GM23338 (cell line): ENCODE measurements around the gene ARPC2.

Experiments used
- CTCF ChIP-seq, 2 experiments: fragments of 200-600 bp in 1 of 2; sonication (generic) in 1 of 2; conservative IDR thresholded peaks; 2 replicates each; pipeline versions ENCODE4 v1.5.1 to v1.6.1; 2016 to 2017; ENCODE audit warnings: antibody characterized with exemption in 2 of 2, low read depth in 2 of 2, mild to moderate bottlenecking in 2 of 2, moderate library complexity in 1 of 2
- ETS1 ChIP-seq: IDR thresholded peaks from 2 replicates; pipeline ENCODE4 v1.6.1; 2016; ENCODE audit warnings: antibody characterized with exemption
- EZH2 ChIP-seq: fragments of 200-600 bp; sonication (generic); IDR thresholded peaks from one replicate; pipeline ENCODE4 v1.8.0; 2017; ENCODE audit warnings: antibody characterized with exemption, mild to moderate bottlenecking, low read depth; ENCODE audit not compliant: unreplicated experiment
- EZH2phosphoT487 ChIP-seq: fragments of 200-600 bp; sonication (generic); IDR thresholded peaks from one replicate; pipeline ENCODE4 v1.8.1; 2018; ENCODE audit warnings: antibody characterized with exemption; ENCODE audit not compliant: unreplicated experiment
- JUNB ChIP-seq: IDR thresholded peaks from one replicate; pipeline ENCODE4 v1.6.1; 2016; ENCODE audit warnings: antibody characterized with exemption; ENCODE audit not compliant: unreplicated experiment
- POLR2AphosphoS5 ChIP-seq: IDR thresholded peaks from 2 replicates; pipeline ENCODE4 v1.6.1; 2016; ENCODE audit warnings: antibody characterized with exemption, low read depth
- REST ChIP-seq: IDR thresholded peaks from one replicate; pipeline ENCODE4 v1.6.1; 2018; ENCODE audit warnings: antibody characterized with exemption; ENCODE audit not compliant: unreplicated experiment
- ZNF331 ChIP-seq: fragments of 250-450 bp; sonication (Bioruptor Pico); IDR thresholded peaks from 2 replicates; pipeline ENCODE4 v1.5.0; 2020; ENCODE audit warnings: low read depth, mild to moderate bottlenecking, moderate library complexity

GRCh38 chr2:218295029-218295428, 78.0 kb downstream of the ARPC2 start:
- TF ChIP-seq EZH2phosphoT487 (no peak), POLR2AphosphoS5 (no peak), ETS1 (no peak), CTCF (conservative IDR thresholded peaks at IDR 0.05; ENCODE audit: low read depth in 2 of 2) (no peak), ZNF331 (CRISPR knock-in tag) (no peak), EZH2 (no peak), JUNB (no peak), REST (no peak)
